ENCODE data around the gene ERCC6.

GRCh38 chr10:49471532-49471931 is 67.4 kb downstream of the ERCC6 start:
- no peak for TF ChIP-seq CTCF (IDR thresholded peaks at IDR 0.05; ENCODE audit: low read depth, low read length)
- no peak for TF ChIP-seq EZH2phosphoT487 (IDR thresholded peaks at IDR 0.05; ENCODE audit: low read depth)

Data from OCI-LY3 (cell line).